ENCODE measurements around the gene PDGFB.

The PDGFB gene

DNA sequence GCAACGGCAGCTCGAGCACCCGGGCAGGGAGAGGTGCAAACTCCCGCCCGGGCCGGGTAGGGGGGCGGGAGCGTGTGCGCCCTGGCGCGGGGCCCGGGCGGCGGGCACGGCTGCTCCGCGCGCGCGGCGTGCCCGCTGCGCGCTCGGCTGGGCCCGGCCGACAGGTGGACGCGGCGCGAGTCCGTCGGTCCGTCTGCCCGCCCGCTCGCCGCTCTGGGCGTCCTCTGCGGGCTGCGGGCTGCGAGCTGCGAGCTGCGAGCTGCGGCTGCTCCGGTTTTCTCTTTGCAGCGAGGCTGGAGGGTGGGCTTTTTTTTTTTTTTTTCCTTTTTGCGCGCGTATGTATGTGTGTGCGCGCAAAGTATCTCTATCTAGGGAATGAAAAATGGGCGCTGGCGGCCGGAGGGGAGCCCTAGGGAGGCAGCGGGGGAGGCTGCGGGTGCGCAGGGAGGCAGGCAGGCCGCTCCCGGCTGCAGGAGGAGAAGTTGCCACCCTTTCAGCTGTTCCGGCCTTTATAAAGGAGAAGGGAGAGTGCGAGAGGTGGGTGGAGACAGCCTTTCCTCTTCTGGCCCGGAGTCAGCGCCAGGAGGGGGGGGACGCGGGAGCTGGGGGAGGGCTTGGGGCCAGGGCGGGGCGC lies at the start of gene PDGFB:
TSS of gene PDGFB (minus strand) at position 487 of the 634 bp plus-strand sequence. CDS start 1,019 bp downstream, outside the sequence.
- Mint-ChIP-seq H3K4me1 (peaks cover 30% of the 10 kb centered on the region), H3K36me3 (no peaks in the 10 kb centered on the region), H3K4me3 (peak within 1 kb of the TSS; percentile 69), H3K27me3 (peaks cover 39% of the 10 kb centered on the region), H3K9me3 (no peaks in the 10 kb centered on the region), H3K27ac (no peak within 1 kb of the TSS)
- no peak for ATAC-seq (ENCODE audit: low read depth)
- DNase-seq (ENCODE audit: low spot score in 2 of 2), result no peak

- peaks cover 5% of the 10 kb centered on the region for H3K4me1 Mint-ChIP-seq
- H3K27ac Mint-ChIP-seq, result no peak overlapping the region
- no peaks in the 10 kb centered on the region for H3K9me3 Mint-ChIP-seq
Measured at GRCh38 chr22:39293766-39294368, 49.1 kb upstream of the PDGFB start.

GRCh38 chr22:39292561-39293074 lies 47.8 kb upstream of the PDGFB start:
- ATAC-seq (ENCODE audit: low read depth) (no peak), DNase-seq (ENCODE audit: low spot score in 2 of 2) (no peak)
- Mint-ChIP-seq H3K27ac (no peak overlapping the region), H3K9me3 (no peaks in the 10 kb centered on the region), H3K36me3 (no peaks in the 10 kb centered on the region), H3K4me3 (no peak overlapping the region), H3K4me1 (peaks cover 4% of the 10 kb centered on the region), H3K27me3 (peaks cover 5% of the 10 kb centered on the region)

More at GRCh38 chr22:39293766-39294368, 49.1 kb upstream of the PDGFB start:
- Mint-ChIP-seq H3K27me3 (peaks cover 5% of the 10 kb centered on the region), H3K36me3 (no peaks in the 10 kb centered on the region), H3K4me3 (no peak overlapping the region)
- DNase-seq (ENCODE audit: low spot score in 2 of 2) (no peak), ATAC-seq (ENCODE audit: low read depth) (no peak)

DNA sequence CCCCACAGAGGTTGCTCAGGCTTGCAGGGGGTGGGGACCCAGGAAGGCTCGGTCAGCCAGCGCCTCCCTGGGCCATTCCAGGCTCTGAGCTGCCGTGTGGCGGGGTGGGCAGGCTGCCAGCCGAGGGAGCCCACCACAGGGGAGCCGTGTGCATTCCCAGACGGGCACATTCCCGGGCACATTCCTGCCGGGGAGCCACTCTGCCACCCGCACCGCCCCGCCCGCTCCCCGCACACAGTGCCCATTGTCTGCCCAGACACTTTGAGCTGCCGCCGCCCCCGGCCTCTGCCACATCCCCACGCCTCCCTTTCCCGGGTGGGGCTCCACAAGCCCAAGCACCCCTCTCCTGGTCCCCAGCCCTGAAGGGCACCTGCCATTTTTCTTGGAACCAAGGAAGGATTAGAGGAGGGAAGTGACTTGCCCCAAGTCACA lies 47.3 kb upstream of the PDGFB start:
- no peak overlapping the region for H3K4me3 Mint-ChIP-seq
- H3K9me3 Mint-ChIP-seq, result no peaks in the 10 kb centered on the region
- DNase-seq (ENCODE audit: low spot score in 2 of 2) (no peak), ATAC-seq (ENCODE audit: low read depth) (no peak)
- H3K27me3 Mint-ChIP-seq, result peaks cover 5% of the 10 kb centered on the region
- no peak overlapping the region for H3K27ac Mint-ChIP-seq
- no peaks in the 10 kb centered on the region for H3K36me3 Mint-ChIP-seq
- H3K4me1 Mint-ChIP-seq, result peaks cover 9% of the 10 kb centered on the region

DNA sequence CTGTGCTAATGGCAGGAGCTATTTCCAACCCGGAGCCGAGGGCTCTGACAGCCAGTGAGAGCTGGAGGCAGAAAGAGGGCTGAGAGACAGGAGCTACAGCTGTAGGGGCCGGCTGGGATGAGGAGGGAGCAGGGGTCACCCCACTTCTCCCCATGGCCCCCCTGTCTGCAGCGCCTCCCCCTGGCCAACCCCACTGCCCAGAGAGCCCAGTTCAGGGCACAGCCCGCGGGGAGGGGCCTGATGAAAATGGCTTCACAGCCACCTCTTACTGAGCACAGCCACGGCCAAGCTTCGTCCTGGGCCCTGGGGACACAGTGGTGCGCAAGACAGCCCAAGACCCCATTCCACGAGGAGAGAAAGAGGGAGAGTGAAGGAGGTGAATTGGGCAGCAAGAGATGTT lies 46.7 kb upstream of the PDGFB start:
- H3K27me3 Mint-ChIP-seq, result peaks cover 5% of the 10 kb centered on the region
- no peak overlapping the region for H3K4me3 Mint-ChIP-seq
- ATAC-seq (ENCODE audit: low read depth) (no peak), DNase-seq (ENCODE audit: low spot score in 2 of 2) (no peak)
- no peaks in the 10 kb centered on the region for H3K36me3 Mint-ChIP-seq
- H3K9me3 Mint-ChIP-seq, result no peaks in the 10 kb centered on the region
- H3K27ac Mint-ChIP-seq, result no peak overlapping the region
- H3K4me1 Mint-ChIP-seq, result peaks cover 13% of the 10 kb centered on the region

DNA sequence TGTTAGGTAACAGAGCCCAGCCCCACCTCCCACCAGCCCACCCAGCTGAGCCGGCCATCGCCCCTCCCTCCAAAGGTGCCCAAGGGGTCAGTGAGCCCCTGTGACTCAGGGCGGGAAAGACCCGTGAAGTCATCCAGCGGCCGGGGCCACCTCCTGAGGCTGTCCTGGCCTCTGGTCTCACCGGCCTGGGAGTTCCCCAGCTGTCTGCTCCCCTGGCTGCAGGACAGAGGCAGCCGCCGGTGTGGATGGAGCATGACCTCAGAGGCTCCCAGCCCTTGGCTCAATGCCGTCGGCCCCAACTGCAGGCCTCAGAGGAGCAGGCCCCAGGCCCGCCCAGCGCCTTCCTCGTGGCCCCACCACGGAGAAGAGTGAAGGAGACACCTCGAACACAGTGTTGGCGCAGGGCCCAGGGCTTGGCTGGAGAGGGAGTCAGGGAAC lies 46.0 kb upstream of the PDGFB start:
- Mint-ChIP-seq H3K36me3 (peaks cover 2% of the 10 kb centered on the region), H3K27ac (no peak overlapping the region), H3K4me3 (no peak overlapping the region), H3K4me1 (peaks cover 11% of the 10 kb centered on the region), H3K9me3 (no peaks in the 10 kb centered on the region), H3K27me3 (peaks cover 5% of the 10 kb centered on the region)
- DNase-seq (ENCODE audit: low spot score in 2 of 2) (no peak), ATAC-seq (ENCODE audit: low read depth) (no peak)

GRCh38 chr22:39289975-39290720 lies 45.4 kb upstream of the PDGFB start:
- ATAC-seq (ENCODE audit: low read depth) (no peak), DNase-seq (ENCODE audit: low spot score in 2 of 2) (no peak)
- H3K36me3 Mint-ChIP-seq, result peaks cover 2% of the 10 kb centered on the region
- H3K27ac Mint-ChIP-seq, result no peak overlapping the region
- peaks cover under 1% of the 10 kb centered on the region for H3K9me3 Mint-ChIP-seq
- H3K4me3 Mint-ChIP-seq, result no peak overlapping the region
- peaks cover 5% of the 10 kb centered on the region for H3K27me3 Mint-ChIP-seq
- H3K4me1 Mint-ChIP-seq, result peaks cover 11% of the 10 kb centered on the region

DNA sequence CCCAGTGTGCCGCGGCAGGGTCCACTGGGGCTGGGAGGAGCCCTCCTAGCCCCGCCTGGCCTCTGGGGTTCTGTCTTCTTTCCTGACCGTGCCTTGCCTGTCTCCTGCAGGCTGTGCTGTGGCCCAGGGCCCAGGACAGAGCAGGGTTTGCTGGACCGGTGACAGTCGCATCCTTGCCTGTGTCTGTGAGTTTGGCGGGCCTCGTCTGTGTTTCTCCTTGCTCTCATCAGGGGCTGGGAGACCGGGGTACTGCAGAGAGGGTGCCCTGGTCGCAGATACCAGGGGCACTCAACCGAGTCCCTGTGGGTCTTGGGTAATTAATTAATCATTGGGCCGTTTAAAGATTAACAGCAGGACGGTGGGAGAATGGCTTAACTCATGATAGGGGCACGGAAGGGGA lies 44.8 kb upstream of the PDGFB start:
- Mint-ChIP-seq H3K27me3 (peaks cover 5% of the 10 kb centered on the region), H3K9me3 (peaks cover 2% of the 10 kb centered on the region), H3K27ac (no peak overlapping the region), H3K36me3 (peaks cover 2% of the 10 kb centered on the region), H3K4me1 (peaks cover 11% of the 10 kb centered on the region), H3K4me3 (no peak overlapping the region)
- ATAC-seq (ENCODE audit: low read depth) (no peak), DNase-seq (ENCODE audit: low spot score in 2 of 2) (no peak)

DNA sequence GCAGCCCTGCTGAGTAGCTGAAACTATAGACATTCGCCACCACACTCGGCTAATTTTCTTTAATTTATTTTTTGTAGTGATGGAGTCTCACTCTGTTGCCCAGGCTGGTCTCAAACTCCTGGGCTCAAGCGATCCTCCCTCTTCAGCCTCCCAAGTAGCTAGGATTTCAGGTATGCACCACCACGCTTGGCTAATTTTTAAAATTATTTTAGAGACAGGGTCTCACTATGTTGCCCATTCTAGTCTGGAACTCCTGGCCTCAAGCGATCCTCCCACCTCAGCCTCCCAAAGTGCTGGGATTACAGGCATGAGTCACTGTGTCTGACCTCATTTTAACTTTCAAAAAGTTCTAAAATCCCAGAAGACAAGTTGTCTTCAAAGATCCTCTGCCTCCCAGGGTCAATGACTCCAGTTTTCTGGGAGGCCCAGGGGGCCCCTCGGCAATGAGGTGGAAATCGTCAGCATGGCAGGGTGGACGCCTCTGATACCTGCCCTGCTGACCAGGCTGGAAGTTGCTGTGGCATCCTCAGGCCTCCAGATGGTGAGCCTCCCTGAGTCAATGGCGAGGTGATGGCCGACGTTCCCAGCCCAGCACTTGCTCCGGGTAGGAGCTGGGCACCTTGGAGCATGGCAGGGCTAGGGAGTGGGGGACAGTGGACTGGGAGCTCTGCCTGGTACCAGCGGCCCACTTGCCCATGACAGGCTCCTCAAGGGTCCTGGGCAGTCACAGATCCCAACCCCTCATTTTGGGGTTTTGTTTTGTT lies 43.5 kb upstream of the PDGFB start:
- DNase-seq (ENCODE audit: low spot score in 2 of 2), result no peak
- Mint-ChIP-seq H3K27me3 (peaks cover 4% of the 10 kb centered on the region), H3K27ac (no peak overlapping the region), H3K4me3 (no peak overlapping the region), H3K4me1 (peaks cover 11% of the 10 kb centered on the region), H3K9me3 (peaks cover 2% of the 10 kb centered on the region), H3K36me3 (peaks cover 2% of the 10 kb centered on the region)
- ATAC-seq (ENCODE audit: low read depth), result no peak

- peak; percentile 99 for ATAC-seq (ENCODE audit: low read depth)
- Mint-ChIP-seq H3K9me3 (peaks cover 2% of the 10 kb centered on the region), H3K27ac (peak overlapping the region; percentile 66), H3K27me3 (peaks cover 3% of the 10 kb centered on the region), H3K36me3 (peaks cover 2% of the 10 kb centered on the region), H3K4me1 (peaks cover 11% of the 10 kb centered on the region), H3K4me3 (peak overlapping the region; percentile 35)
- DNase-seq (ENCODE audit: low spot score in 2 of 2), result peak in 1 of 2 donors; percentile 53
Measured at GRCh38 chr22:39287076-39287725, 42.4 kb upstream of the PDGFB start.

- H3K36me3 Mint-ChIP-seq, result peaks cover 2% of the 10 kb centered on the region
- ATAC-seq (ENCODE audit: low read depth) (no peak), DNase-seq (ENCODE audit: low spot score in 2 of 2) (no peak)
- H3K9me3 Mint-ChIP-seq, result peaks cover 2% of the 10 kb centered on the region
- H3K27me3 Mint-ChIP-seq, result peaks cover 6% of the 10 kb centered on the region
- no peak overlapping the region for H3K27ac Mint-ChIP-seq
- H3K4me3 Mint-ChIP-seq, result no peak overlapping the region
- peaks cover 11% of the 10 kb centered on the region for H3K4me1 Mint-ChIP-seq
Measured at GRCh38 chr22:39284983-39285382, 40.2 kb upstream of the PDGFB start.

GRCh38 chr22:39284142-39284980 lies 39.6 kb upstream of the PDGFB start:
- peaks cover 11% of the 10 kb centered on the region for H3K4me1 Mint-ChIP-seq
- DNase-seq (ENCODE audit: low spot score in 2 of 2) (no peak), ATAC-seq (ENCODE audit: low read depth) (no peak)
- peaks cover 6% of the 10 kb centered on the region for H3K27me3 Mint-ChIP-seq
- no peak overlapping the region for H3K27ac Mint-ChIP-seq
- peaks cover 2% of the 10 kb centered on the region for H3K36me3 Mint-ChIP-seq
- peaks cover 2% of the 10 kb centered on the region for H3K9me3 Mint-ChIP-seq
- no peak overlapping the region for H3K4me3 Mint-ChIP-seq
